NOMO-1 (cell line): Measurements from ENCODE around the gene CCDC85A.

ENCODE experiments used
- DNase-seq, 2 experiments: peaks; one replicate each; lab custom pipeline; 2025; ENCODE audit not compliant: unreplicated experiment in 2 of 2; lab: John Stamatoyannopoulos, UW

The CCDC85A gene

GRCh38 chr2:56292951-56293350 lies 109.2 kb downstream of the CCDC85A start:
- DNase-seq: no peak

DNA sequence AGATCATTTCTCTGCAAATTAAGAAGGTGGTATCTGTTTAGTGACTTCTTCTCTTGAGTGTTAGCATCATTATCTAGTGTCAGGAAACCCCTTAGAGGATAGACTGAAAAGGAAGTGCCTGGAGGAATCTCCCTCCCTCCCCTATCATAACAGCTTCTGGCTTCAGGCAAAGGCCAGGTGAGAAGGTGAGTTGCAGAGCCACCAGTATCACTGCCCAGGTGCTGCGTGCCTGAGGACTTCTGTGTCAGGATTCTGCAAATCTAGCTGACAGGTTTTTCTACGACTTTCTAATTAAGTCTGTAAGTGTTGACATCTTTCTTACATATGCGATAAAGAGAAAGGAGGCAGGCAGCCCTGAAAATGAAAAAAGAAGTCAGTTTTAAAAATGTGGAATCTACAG lies 111.9 kb downstream of the CCDC85A start:
- no peak for DNase-seq

- DNase-seq: no peak
Measured at GRCh38 chr2:56297671-56298070, 113.9 kb downstream of the CCDC85A start.

DNA sequence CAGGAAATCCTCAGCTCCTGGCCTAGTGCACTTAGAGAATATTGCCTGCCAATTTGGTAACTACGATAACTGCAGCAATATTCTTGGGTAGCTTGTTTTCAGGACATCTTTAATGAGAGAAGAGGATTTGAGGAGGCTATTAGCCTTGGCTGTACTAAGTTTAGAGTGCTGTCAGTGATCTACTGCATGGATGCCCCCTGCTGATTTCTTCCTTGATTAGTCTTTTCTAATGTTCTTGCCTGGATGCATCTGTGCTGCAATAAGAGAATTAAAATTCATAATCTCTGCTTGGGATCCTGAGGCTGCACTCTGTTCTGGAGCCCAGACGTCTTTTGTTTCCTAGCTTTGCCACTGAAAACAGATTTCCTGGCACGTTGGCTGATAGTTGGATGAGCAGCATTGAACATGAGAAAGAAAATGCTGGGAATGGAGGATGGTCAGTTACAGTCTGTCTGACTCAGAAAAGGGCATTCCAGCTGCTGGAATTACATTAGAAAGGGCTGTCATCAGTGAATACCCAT lies 115.4 kb downstream of the CCDC85A start:
- no peak for DNase-seq

GRCh38 chr2:56309626-56310170 lies 125.9 kb downstream of the CCDC85A start:
- no peak for DNase-seq

- no peak for DNase-seq
Measured at GRCh38 chr2:56313500-56313921, 129.7 kb downstream of the CCDC85A start.

- no peak for DNase-seq
Measured at GRCh38 chr2:56314371-56314770, 130.6 kb downstream of the CCDC85A start.

GRCh38 chr2:56314796-56315195 lies 131.0 kb downstream of the CCDC85A start:
- no peak for DNase-seq

- no peak for DNase-seq
Measured at GRCh38 chr2:56315376-56315775, 131.6 kb downstream of the CCDC85A start.

- DNase-seq: no peak
Measured at GRCh38 chr2:56316011-56316410, 132.2 kb downstream of the CCDC85A start.

GRCh38 chr2:56318147-56318546 lies 134.4 kb downstream of the CCDC85A start:
- DNase-seq: no peak

- DNase-seq: no peak
Measured at GRCh38 chr2:56325661-56326345, 142.0 kb downstream of the CCDC85A start.

DNA sequence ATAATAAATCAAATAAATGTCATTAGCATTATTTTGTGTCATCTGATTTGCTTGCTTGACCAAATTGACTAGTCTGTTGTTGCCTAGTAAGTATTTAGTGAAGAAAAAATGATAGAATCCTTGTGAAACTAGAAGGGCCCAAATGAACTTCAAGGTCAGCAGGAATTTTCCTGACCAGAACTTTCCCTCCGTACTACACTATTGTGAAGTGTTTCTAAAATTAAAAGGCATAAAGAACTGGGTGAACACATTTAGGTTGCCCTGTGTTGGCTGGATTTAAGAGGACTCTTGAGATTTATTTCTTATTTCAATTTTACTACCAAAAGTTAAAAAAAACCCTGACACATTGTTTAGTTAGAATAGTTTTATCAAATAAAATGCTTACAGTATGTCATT lies 142.6 kb downstream of the CCDC85A start:
- DNase-seq: no peak

- DNase-seq: no peak
Measured at GRCh38 chr2:56331810-56332209, 148.0 kb downstream of the CCDC85A start.

- no peak for DNase-seq
Measured at GRCh38 chr2:56333812-56334485, 150.2 kb downstream of the CCDC85A start.

GRCh38 chr2:56334622-56335021 lies 150.8 kb downstream of the CCDC85A start:
- DNase-seq: no peak

DNA sequence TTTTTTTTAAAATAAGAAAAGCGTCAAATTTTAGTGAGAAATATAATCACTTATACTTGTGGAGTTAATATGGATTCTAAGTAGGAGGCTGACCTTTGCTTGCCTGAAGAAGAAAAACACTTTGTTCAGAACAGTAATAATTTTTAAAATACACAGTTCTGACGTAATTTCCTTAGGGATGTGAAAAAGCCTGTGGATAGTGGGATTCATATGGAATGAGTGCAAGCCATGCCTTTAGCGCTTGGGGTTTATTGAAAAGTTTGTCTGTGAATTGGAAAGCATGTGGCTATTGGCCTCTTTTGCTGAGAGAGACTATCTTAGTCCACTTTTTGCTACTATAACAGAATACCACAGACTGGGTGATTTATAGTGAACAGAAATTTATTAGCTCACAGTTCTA lies 151.3 kb downstream of the CCDC85A start:
- no peak for DNase-seq

DNA sequence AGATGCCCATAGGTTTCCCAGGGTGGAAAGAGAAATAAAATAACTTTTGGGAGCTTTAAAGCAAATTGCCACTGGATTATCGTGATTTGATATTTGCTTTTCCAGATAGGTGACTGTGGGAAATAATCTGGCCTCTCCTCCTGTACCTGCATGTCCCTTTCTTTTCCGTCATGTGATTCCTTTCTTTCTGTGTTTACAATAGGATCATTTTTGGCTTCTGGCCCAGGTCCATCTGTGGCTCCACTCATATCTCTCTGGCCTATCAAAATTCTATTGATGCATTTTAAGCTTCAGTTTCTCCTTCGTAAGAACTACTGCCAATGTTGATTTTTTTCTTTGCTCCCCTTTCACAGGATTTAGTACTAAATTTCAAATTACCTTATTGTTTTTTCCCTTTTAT lies 153.6 kb downstream of the CCDC85A start:
- no peak for DNase-seq

GRCh38 chr2:56338232-56338631 lies 154.4 kb downstream of the CCDC85A start:
- no peak for DNase-seq

GRCh38 chr2:56344771-56345170 lies 161.0 kb downstream of the CCDC85A start:
- DNase-seq: no peak

DNA sequence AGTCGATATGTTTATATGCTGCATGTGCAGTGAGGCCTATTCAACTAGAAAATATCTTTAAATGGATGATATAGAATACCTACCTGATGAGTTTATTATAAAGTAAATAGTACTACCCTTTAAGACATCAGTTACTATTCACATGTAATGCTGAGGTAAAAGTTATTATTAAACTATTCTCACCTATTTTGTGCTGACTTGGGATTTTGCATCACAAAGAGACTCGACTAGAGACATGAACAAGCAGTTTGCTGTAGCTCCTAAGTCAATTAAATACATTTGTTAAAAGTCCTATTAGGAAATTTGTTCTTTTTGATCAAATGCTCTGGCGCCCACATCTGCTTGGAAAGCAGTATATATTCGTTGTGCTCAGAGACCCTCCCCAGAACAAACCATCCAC lies 164.1 kb downstream of the CCDC85A start:
- no peak for DNase-seq
